ENCODE data around the gene PPP2R1A. TPM values are rescaled to one million over a fixed set of nuclear protein-coding genes. Genes with fewer than 3 reads are reported as not detected.
A peak's percentile ranks its signal among the peaks of the same experiment; 100 is the strongest.

PPP2R1A gene
- total and polyA plus RNA-seq, 2 of the 13 experiments (the other 11 are each of a cell fraction or from before 2014, with no cell fraction given) = 86.7 to 130 TPM

- no peak for TF ChIP-seq ZNF432 (CRISPR knock-in tag; IDR thresholded peaks at IDR 0.05; ENCODE audit: borderline replicate concordance)
- TF ChIP-seq CCAR2 (optimal IDR thresholded peaks at IDR 0.05; ENCODE audit: low read depth, low read length) = no peak
- no peak for TF ChIP-seq ZNF629 (CRISPR knock-in tag; conservative IDR thresholded peaks at IDR 0.05)
- TF ChIP-seq GATA4 (IDR thresholded peaks at IDR 0.05; ENCODE audit: borderline replicate concordance, low read depth) = 0 out of 2 replicates have a peak, but pooled peaks have one; percentile 41
- peak; percentile 78 for TF ChIP-seq SIX1 (CRISPR knock-in tag; IDR thresholded peaks at IDR 0.05; ENCODE audit: borderline replicate concordance)
- no peak for TF ChIP-seq ZNF350 (CRISPR knock-in tag; IDR thresholded peaks at IDR 0.05; ENCODE audit: borderline replicate concordance, low read depth)
- no peak for TF ChIP-seq MYNN (CRISPR knock-in tag; IDR thresholded peaks at IDR 0.05; ENCODE audit: low read depth)
- no peak for TF ChIP-seq DBP (CRISPR knock-in tag; IDR thresholded peaks at IDR 0.05; ENCODE audit: not compliant biosample characterization)
- no peak for TF ChIP-seq RORA (CRISPR knock-in tag; IDR thresholded peaks at IDR 0.05)
- peak; percentile 70 for TF ChIP-seq ZFY (CRISPR knock-in tag; IDR thresholded peaks at IDR 0.05)
- no peak for TF ChIP-seq EEA1 (CRISPR knock-in tag; IDR thresholded peaks at IDR 0.05; ENCODE audit: borderline replicate concordance)
- no peak for TF ChIP-seq SALL2 (CRISPR knock-in tag; IDR thresholded peaks at IDR 0.05)
- TF ChIP-seq POLR2G (IDR thresholded peaks at IDR 0.05; ENCODE audit: low read depth, low read length) = peak; percentile 91
- TF ChIP-seq GFI1 (CRISPR knock-in tag; IDR thresholded peaks at IDR 0.05; ENCODE audit: borderline replicate concordance) = 0 out of 2 replicates have a peak, but pooled peaks have one; percentile 53
- TF ChIP-seq KDM5A (IDR thresholded peaks at IDR 0.05; ENCODE audit: borderline replicate concordance, low read length) = no peak
- no peak for TF ChIP-seq TFDP2 (CRISPR knock-in tag; IDR thresholded peaks at IDR 0.05)
- no peak for TF ChIP-seq HIVEP1 (CRISPR knock-in tag; IDR thresholded peaks at IDR 0.05)
- TF ChIP-seq ZNF318 (CRISPR knock-in tag; IDR thresholded peaks at IDR 0.05) = no peak
- no peak for TF ChIP-seq IRX3 (CRISPR knock-in tag; IDR thresholded peaks at IDR 0.05; ENCODE audit: borderline replicate concordance, low read depth)
These were observed 774 bp upstream of the PPP2R1A start (continued) for GRCh38 chr19:52188822-52189734.

All from HepG2 (cell line).